Prostate gland (tissue), 2 donors: ENCODE data around the gene ERI3.

Experiments used
- POLR2A ChIP-seq: fragments of 450-650 bp; IDR thresholded peaks from one replicate; pipeline ENCODE4 v1.6.1; 2016; ENCODE audit warnings: antibody characterized with exemption, mild to moderate bottlenecking
- TF ChIP-seq, protein P1 (sequence below), 4 experiments: fragments of 200-600 bp in 2 of 4; fragments of 450-650 bp in 2 of 4; sonication (generic) in 2 of 4; IDR thresholded peaks; 1 replicate in 3 of 4; 2 replicates in 1 of 4; pipeline ENCODE4 v1.5.1; 2016 to 2019; ENCODE audit warnings: antibody characterized with exemption in 4 of 4, mild to moderate bottlenecking in 2 of 4, moderate library complexity in 2 of 4

DNA sequence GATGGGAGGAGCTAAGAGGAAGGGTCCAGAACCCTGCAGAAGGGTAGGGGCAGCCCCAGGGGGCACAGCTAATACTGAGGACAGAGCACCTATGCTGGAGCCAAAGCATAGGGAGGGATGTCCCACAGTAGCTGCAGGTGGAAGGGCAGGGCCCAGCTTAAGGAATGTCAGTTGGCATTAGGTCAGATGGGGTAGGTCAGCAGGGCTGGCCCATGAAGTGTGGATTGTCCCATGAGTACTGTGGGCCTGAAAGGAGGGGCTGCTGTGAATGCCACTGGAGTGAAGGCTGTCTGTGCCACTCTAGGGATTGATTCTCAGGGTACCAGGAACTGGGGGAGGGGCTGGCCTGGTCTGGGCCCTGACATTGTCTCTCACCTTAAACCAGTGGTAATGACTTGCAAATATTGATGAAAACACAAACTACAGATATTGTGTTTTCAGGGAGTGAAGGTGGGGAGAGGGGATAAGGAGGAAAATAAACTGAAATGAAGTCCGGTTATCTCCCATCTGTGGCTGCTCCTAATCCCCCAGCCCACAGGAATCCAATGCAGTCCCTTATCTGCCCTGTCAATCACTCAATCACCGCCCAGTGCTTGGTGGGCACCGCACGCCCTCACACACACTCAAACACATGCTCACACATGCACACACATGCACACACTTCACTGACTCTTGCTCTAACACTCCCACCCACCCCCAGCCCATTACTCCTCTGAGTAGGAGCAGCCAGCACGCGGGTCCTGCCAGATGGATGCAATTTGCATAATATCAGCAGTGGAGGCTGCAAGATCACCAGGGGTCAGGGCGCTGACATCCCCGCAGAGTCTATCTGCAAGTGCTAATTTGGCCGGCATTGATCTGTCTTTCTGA is 114.0 kb downstream of the ERI3 start:
- TF ChIP-seq, protein P1, sequence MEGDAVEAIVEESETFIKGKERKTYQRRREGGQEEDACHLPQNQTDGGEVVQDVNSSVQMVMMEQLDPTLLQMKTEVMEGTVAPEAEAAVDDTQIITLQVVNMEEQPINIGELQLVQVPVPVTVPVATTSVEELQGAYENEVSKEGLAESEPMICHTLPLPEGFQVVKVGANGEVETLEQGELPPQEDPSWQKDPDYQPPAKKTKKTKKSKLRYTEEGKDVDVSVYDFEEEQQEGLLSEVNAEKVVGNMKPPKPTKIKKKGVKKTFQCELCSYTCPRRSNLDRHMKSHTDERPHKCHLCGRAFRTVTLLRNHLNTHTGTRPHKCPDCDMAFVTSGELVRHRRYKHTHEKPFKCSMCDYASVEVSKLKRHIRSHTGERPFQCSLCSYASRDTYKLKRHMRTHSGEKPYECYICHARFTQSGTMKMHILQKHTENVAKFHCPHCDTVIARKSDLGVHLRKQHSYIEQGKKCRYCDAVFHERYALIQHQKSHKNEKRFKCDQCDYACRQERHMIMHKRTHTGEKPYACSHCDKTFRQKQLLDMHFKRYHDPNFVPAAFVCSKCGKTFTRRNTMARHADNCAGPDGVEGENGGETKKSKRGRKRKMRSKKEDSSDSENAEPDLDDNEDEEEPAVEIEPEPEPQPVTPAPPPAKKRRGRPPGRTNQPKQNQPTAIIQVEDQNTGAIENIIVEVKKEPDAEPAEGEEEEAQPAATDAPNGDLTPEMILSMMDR (IDR thresholded peaks at IDR 0.05) = no peak
- no peak for TF ChIP-seq POLR2A
